Thymus (tissue), 11 donors: Measurements from ENCODE around the gene TEX53. TPM values are rescaled to one million over a fixed set of nuclear protein-coding genes. Genes with fewer than 3 reads are reported as not detected.

Experiments
- DNase-seq, 9 donors: peaks; one replicate each; pipeline ENCODE4 v3.0.0-alpha.2; 2013; ENCODE audit warnings: low spot score in 9 of 9, low read depth in 6 of 9, missing footprints in 1 of 9
- H3K27ac ChIP-seq, 2 donors: one replicate each; pipeline ENCODE4 v1.5.1; 2013; ENCODE audit warnings: control low read depth in 1 of 2, low read depth in 1 of 2, low read length in 1 of 2, mild to moderate bottlenecking in 1 of 2, moderate library complexity in 1 of 2
- H3K27me3 ChIP-seq, 2 donors: one replicate each; pipeline ENCODE4 v1.5.1; 2013; ENCODE audit warnings: low read length in 1 of 2; ENCODE audit not compliant: control insufficient read depth in 2 of 2, insufficient read depth in 1 of 2
- H3K36me3 ChIP-seq, 2 donors: one replicate each; pipeline ENCODE4 v1.5.1; 2013; ENCODE audit warnings: low read length in 1 of 2, mild to moderate bottlenecking in 1 of 2, moderate library complexity in 1 of 2; ENCODE audit not compliant: control insufficient read depth in 2 of 2, insufficient read depth in 2 of 2
- H3K4me1 ChIP-seq, 2 donors: one replicate each; pipeline ENCODE4 v1.5.1; 2013; ENCODE audit warnings: low read length in 2 of 2; ENCODE audit not compliant: control insufficient read depth in 2 of 2, insufficient read depth in 2 of 2
- H3K4me3 ChIP-seq, 2 donors: one replicate each; pipeline ENCODE4 v1.5.1; 2013; ENCODE audit warnings: low read length in 2 of 2, control low read depth in 1 of 2, mild to moderate bottlenecking in 1 of 2
- H3K9me3 ChIP-seq, 2 donors: one replicate each; pipeline ENCODE4 v1.5.1; 2013; ENCODE audit warnings: low read length in 1 of 2, mild to moderate bottlenecking in 1 of 2; ENCODE audit not compliant: control insufficient read depth in 2 of 2, insufficient read depth in 1 of 2
- polyA plus RNA-seq: library from polyadenylated mRNA; stranded (reverse); fragments of 200-250 nt; gene quantifications from one replicate; pipeline ENCODE4 v1.2.3, GENCODE V29; 2013
- total RNA-seq: library from RNA; stranded (reverse); fragments of 120-200 nt; gene quantifications from one replicate; pipeline ENCODE4 v1.2.4, GENCODE V29; 2013
- donor health status: healthy.

TEX53 gene
- total and polyA plus RNA-seq, 2 donors = not detected

DNA sequence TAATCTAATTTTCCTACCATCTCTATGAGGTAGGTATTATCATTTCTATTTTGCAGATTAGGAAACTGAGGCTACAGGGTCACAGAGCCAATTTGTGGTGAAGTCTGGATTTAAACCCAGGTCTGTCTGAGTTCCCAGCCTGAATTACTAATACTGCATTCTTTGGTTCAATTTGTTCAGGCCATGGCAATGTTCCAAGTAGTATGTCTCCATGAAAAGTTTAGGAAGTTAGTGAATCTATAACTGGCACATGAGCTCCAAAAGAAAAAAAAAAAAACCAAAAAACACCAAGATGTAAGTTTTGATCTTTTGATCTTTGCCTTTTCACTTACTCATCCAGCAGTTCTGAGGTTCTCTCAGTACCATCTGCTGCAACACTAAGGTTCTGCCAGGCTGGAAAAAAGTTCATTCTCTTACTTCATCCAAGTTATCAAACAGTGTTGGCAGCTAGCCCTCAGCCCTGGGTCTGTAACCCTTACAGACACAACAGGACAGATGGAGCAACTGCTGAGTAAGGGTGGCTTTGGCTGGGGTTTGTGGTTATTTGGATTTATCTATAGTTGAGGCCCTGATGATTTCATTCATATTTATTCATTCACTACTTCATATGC lies 50.9 kb downstream of the TEX53 start:
- DNase-seq = no peak
- H3K9me3 ChIP-seq = no peaks in the 10 kb centered on the region
- H3K4me3 ChIP-seq = no peak overlapping the region
- H3K36me3 ChIP-seq = no peaks in the 10 kb centered on the region
- no peaks in the 10 kb centered on the region for H3K27me3 ChIP-seq
- peaks cover 7 to 10% of the 10 kb centered on the region in 2 donors for H3K4me1 ChIP-seq
- no peak overlapping the region for H3K27ac ChIP-seq

Other genes with a start within 250 kb of the TEX53 start
- 3.2 TPM for gene WHRN, start 152.3 kb downstream of the TEX53 start, total RNA-seq
- gene WHRN, start 152.3 kb downstream of the TEX53 start, polyA plus RNA-seq = 14.9 TPM
- gene ATP6V1G1, start 70.0 kb downstream of the TEX53 start, total RNA-seq = 168 TPM
- 222 TPM for gene ATP6V1G1, start 70.0 kb downstream of the TEX53 start, polyA plus RNA-seq
- gene TMEM268, start 46.5 kb downstream of the TEX53 start, total RNA-seq = 7.4 TPM
- 7.5 TPM for gene TMEM268, start 46.5 kb downstream of the TEX53 start, polyA plus RNA-seq
- not detected for gene TEX48, start 24.4 kb upstream of the TEX53 start, total RNA-seq
- 0.07 TPM for gene TEX48, start 24.4 kb upstream of the TEX53 start, polyA plus RNA-seq
- gene TNFSF15, start 148.2 kb upstream of the TEX53 start, total RNA-seq = 1.5 TPM
- gene TNFSF15, start 148.2 kb upstream of the TEX53 start, polyA plus RNA-seq = 0.50 TPM